ENCODE data around the gene CDC27.
"Not testable (repeated sequence)": the region's sequence is repeated elsewhere in the genome, so short reads cannot be mapped to it uniquely, and the experiment has no call there.

Gene CDC27

GRCh38 chr17:47131761-47132160 lies 57.3 kb downstream of the CDC27 start:
- DNase-seq (ENCODE audit: extremely low spot score): no peak
- TF ChIP-seq CTCF (IDR thresholded peaks at IDR 0.05; ENCODE audit: control extremely low read depth, extremely low read depth, low read depth, missing control alignments): no peak
- CTCF ChIA-PET: interaction anchor here (1.1 to 1.2 kb wide), 2 partner anchors 9 to 189 kb away, joined by 3 read pairs; no protein-coding TSS in a partner anchor
- POLR2A ChIA-PET: no interaction called here

DNA sequence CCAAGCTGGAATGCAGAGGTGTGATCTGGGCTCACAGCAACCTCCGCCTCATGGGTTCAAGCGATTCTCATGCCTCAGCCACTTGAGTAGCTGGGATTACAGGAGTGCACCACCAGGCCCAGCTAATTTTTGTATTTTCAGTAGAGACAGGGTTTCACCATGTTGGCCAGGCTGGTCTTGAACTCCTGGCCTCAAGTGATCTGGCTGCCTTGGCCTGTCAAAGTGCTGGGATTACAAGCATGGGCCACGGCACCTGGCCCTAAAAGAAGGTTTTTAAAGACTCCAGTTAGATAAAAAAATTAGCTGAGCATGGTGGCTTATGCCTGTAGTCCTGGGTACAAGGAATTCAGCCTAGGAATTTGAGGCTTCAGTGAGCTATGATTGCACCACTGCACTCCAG lies 62.3 kb downstream of the CDC27 start:
- POLR2A ChIA-PET; DNase-seq (ENCODE audit: extremely low spot score): not testable (repeated sequence)
- CTCF ChIA-PET: interaction anchor here (1.3 kb wide), 1 partner anchor 12 kb away, joined by 4 read pairs; no protein-coding TSS in a partner anchor

DNA sequence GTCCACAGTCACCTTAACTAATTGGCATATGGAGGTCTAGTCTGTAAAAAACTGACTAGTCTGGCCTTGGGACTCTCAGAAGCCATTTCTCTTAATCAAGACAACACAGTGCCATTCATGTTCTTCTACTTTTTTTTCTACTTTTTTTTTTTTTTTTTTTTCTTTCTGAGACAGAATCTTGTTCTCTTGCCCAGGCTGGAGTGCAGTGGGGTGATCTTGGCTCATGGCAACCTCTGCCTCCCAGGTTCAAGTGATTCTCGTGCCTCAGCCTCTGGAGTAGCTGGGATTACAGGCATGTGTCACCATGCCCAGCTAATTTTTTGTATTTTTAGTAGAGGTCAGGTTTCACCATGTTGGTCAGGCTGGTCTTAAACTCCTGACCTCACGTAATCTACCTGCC lies 65.8 kb downstream of the CDC27 start:
- CTCF ChIA-PET; DNase-seq (ENCODE audit: extremely low spot score); POLR2A ChIA-PET: not testable (repeated sequence)

DNA sequence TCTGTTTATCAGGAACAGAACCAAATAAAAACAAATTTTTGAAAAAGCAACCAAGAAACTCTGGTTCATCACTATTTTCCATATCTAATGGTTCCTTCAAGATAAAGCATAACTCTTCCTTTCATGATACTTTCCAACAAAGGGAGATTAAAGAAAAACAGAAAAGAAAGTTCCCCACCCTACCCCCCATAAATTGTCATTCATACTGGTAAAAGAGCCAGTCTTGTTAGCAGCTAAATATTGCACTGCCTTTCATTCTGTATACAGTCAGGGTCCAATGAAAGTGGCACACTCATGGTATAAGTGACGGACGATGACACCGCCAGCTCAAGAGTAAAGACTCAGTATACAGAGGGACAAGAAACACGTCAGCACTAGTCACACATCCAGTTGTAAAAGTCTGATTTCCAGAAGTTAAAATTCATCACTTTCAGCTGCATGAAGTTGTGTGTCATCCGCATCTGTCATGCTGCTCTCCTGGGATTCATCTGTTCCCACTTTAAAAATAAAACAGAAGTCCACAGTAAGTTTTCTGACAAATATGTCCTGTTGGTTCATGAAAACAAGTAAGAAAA lies 68.5 kb downstream of the CDC27 start:
- POLR2A ChIA-PET: no interaction called here
- DNase-seq (ENCODE audit: extremely low spot score): no peak

DNA sequence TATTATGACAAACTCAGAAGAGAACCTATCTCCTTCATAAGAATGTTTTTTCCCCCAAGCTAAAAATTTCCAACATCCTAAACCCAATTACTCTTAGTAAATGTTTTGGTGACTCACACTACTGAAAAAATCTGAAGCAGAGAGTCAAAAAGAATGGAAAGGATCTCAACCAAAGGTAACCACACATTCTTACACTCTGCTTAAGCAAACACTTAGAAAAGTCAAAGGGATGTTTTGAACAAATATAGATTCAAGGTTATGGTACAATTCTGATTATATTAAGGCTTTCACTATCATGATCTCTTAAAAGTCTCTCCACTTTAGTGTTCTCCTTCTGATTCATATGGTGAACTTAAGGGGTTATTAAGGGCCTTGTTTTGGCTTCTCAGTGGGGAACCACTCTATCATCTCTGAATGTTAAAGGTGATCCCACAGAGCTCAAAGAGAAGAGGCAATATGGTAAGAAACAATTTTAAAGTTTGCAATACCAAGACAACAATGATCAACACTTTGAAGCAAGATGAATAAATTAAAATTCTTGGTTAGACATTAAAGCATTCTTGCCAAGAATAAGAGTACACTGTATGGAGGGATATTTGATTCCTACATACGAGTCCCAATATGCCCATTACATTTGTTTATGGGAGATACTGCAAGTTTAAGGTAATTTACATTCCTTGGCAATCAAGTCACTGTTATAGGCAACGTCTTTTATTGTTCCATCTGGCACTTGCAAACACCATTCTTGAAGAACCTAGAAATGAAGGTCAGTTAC lies 69.2 kb downstream of the CDC27 start:
- DNase-seq (ENCODE audit: extremely low spot score): no peak
- POLR2A ChIA-PET: no interaction called here
- CTCF ChIA-PET: interaction anchor here (0.9 kb wide), 1 partner anchor 9 kb away, joined by 3 read pairs; no protein-coding TSS in a partner anchor

More for the DNA sequence above, 68.5 kb downstream of the CDC27 start:
- TF ChIP-seq CTCF (IDR thresholded peaks at IDR 0.05; ENCODE audit: control extremely low read depth, extremely low read depth, low read depth, missing control alignments): no peak
- CTCF ChIA-PET: interaction anchor here (0.8 kb wide), 1 partner anchor 17 kb away, joined by 5 read pairs; no protein-coding TSS in a partner anchor

DNA sequence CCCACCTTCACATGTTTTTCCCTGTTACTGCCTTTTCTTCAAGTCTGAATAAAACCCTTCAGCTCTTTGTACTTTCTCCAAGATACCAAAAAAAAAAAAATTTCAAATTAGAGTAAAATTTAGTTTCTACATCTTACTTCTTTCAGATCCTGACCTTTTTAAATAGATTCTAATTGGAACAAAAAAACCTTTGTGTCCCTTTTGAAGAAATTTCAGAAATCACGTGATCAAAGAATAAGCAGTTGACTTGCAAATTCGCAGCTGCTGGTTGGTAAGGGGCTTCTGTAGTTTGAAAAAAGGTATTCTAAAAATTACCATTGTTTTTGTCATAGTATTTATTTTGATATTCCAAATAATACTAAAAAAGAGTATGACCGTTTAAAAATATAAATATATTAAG lies 71.7 kb downstream of the CDC27 start:
- ChIA-PET POLR2A (no interaction called here), CTCF (interaction anchor here (1.2 to 1.8 kb wide), 2 partner anchors 13 to 15 kb away, joined by 3 to 4 read pairs; no protein-coding TSS in a partner anchor)
- no peak for TF ChIP-seq CTCF (IDR thresholded peaks at IDR 0.05; ENCODE audit: control extremely low read depth, extremely low read depth, low read depth, missing control alignments)
- no peak for DNase-seq (ENCODE audit: extremely low spot score)

More for the DNA sequence above, 69.2 kb downstream of the CDC27 start:
- no peak for TF ChIP-seq CTCF (IDR thresholded peaks at IDR 0.05; ENCODE audit: control extremely low read depth, extremely low read depth, low read depth, missing control alignments)

- DNase-seq (ENCODE audit: extremely low spot score): no peak
- POLR2A ChIA-PET: no interaction called here
- CTCF ChIA-PET: no interaction called here
- no peak for TF ChIP-seq CTCF (IDR thresholded peaks at IDR 0.05; ENCODE audit: control extremely low read depth, extremely low read depth, low read depth, missing control alignments)
Measured at GRCh38 chr17:47106130-47106529, 83.0 kb downstream of the CDC27 start.

DNA sequence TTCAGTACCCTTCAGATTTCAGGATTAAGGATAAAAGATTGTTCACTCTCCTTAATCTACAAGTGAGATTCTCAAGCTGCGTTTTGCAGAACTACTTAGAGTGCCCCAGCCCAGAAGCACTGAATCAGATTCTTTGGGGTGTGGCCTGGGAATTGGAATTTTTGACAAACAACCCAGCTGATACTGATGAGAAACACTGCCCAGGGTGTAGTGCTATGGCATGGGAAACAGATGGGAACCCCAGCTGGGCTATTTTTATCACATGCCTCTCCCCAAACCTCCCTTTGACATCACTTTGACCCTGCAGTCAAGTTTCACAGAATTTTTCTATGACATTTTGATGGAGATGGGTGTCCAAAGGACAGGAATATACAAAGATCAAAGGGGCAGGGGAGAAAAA lies 83.8 kb downstream of the CDC27 start:
- DNase-seq (ENCODE audit: extremely low spot score); POLR2A ChIA-PET: not testable (repeated sequence)
- CTCF ChIA-PET: interaction anchor here (1.8 kb wide), 1 partner anchor 12 kb away, joined by 4 read pairs; no protein-coding TSS in a partner anchor
